Mammary epithelial cell (primary cell): ENCODE measurements around the gene MIAT.

Source experiments
- EZH2 ChIP-seq: IDR thresholded peaks from 2 replicates; pipeline ENCODE4 v1.6.1; 2012; ENCODE audit warnings: low read length, inconsistent platforms, borderline replicate concordance
- TF ChIP-seq, protein P1 (sequence below), 2 donors: IDR thresholded peaks in 1 of 2; conservative IDR thresholded peaks in 1 of 2; 2 replicates each; pipeline ENCODE4 v1.5.1; 2011 to 2012; ENCODE audit warnings: inconsistent platforms in 2 of 2, low read length in 2 of 2, mild to moderate bottlenecking in 2 of 2, control low read depth in 1 of 2, low read depth in 1 of 2; ENCODE audit not compliant: insufficient read depth in 1 of 2; ENCODE audit errors: extremely low read depth in 1 of 2

- TF ChIP-seq, protein P1, sequence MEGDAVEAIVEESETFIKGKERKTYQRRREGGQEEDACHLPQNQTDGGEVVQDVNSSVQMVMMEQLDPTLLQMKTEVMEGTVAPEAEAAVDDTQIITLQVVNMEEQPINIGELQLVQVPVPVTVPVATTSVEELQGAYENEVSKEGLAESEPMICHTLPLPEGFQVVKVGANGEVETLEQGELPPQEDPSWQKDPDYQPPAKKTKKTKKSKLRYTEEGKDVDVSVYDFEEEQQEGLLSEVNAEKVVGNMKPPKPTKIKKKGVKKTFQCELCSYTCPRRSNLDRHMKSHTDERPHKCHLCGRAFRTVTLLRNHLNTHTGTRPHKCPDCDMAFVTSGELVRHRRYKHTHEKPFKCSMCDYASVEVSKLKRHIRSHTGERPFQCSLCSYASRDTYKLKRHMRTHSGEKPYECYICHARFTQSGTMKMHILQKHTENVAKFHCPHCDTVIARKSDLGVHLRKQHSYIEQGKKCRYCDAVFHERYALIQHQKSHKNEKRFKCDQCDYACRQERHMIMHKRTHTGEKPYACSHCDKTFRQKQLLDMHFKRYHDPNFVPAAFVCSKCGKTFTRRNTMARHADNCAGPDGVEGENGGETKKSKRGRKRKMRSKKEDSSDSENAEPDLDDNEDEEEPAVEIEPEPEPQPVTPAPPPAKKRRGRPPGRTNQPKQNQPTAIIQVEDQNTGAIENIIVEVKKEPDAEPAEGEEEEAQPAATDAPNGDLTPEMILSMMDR (conservative IDR thresholded peaks at IDR 0.05 in 1 of 2, IDR thresholded peaks at IDR 0.05 in 1 of 2; ENCODE audit: extremely low read depth in 1 of 2, insufficient read depth in 1 of 2, low read depth in 1 of 2, low read length in 2 of 2) = no peak
- no peak for TF ChIP-seq EZH2
Measured at GRCh38 chr22:26670459-26670858, 13.1 kb downstream of the MIAT start.
